Activated gamma-delta T cell treated with Interleukin-2 at 50 U/mL for 16 hours (primary cell): ENCODE results near the gene TCAF1.

ENCODE experiments used
- DNase-seq: peaks from one replicate; pipeline ENCODE4 v3.0.0-alpha.2; 2020

The TCAF1 gene

GRCh38 chr7:143901668-143902331, at the start of gene TCAF1:
Gene TCAF1, minus strand, starts transcription at chr7:143902176. Its CDS starts 25,568 bp downstream, at chr7:143876608.
- peak; percentile 89 for DNase-seq

GRCh38 chr7:143948733-143949132, 46.8 kb upstream of the TCAF1 start:
- no peak for DNase-seq

GRCh38 chr7:143947111-143947510, 45.1 kb upstream of the TCAF1 start:
- no peak for DNase-seq

- no peak for DNase-seq
Observed at GRCh38 chr7:143945423-143945822, 43.4 kb upstream of the TCAF1 start.

GRCh38 chr7:143938379-143939243, 36.6 kb upstream of the TCAF1 start:
- DNase-seq: no peak

- no peak for DNase-seq
Observed at GRCh38 chr7:143936087-143937009, 34.4 kb upstream of the TCAF1 start.

- DNase-seq: no peak
Observed at GRCh38 chr7:143934526-143935325, 32.8 kb upstream of the TCAF1 start, which contains the start of gene OR2F2. Gene OR2F2, plus strand, starts transcription at chr7:143935233. Its CDS starts 0 bp downstream, at chr7:143935233.

- no peak for DNase-seq
Observed at GRCh38 chr7:143931739-143932138, 29.8 kb upstream of the TCAF1 start.

GRCh38 chr7:143929224-143929920, 27.4 kb upstream of the TCAF1 start:
- no peak for DNase-seq

GRCh38 chr7:143924851-143925250, 22.9 kb upstream of the TCAF1 start:
- DNase-seq: no peak

- DNase-seq: no peak
Observed at GRCh38 chr7:143914938-143915652, 13.1 kb upstream of the TCAF1 start.

- DNase-seq: no peak
Observed at GRCh38 chr7:143913945-143914615, 12.1 kb upstream of the TCAF1 start.

- DNase-seq: no peak
Observed at GRCh38 chr7:143910473-143911248, 8.7 kb upstream of the TCAF1 start.

GRCh38 chr7:143909863-143910262, 7.9 kb upstream of the TCAF1 start:
- DNase-seq: no peak

GRCh38 chr7:143908120-143908519, 6.1 kb upstream of the TCAF1 start:
- no peak for DNase-seq

- DNase-seq: no peak
Observed at GRCh38 chr7:143906895-143907294, 4.9 kb upstream of the TCAF1 start.

- DNase-seq: no peak
Observed at GRCh38 chr7:143906151-143906550, 4.2 kb upstream of the TCAF1 start.

- DNase-seq: no peak
Observed at GRCh38 chr7:143905509-143905908, 3.5 kb upstream of the TCAF1 start.

GRCh38 chr7:143902332-143902899, 440 bp upstream of the TCAF1 start:
- DNase-seq: no peak
